CD14-positive monocyte (primary cell): ENCODE measurements around the gene HIF3A. TPM values are rescaled to one million over a fixed set of nuclear protein-coding genes. Genes with fewer than 3 reads are reported as not detected.

Experiments used
- DNase-seq, 3 donors: peaks; one replicate each; pipeline ENCODE4 v3.0.0-alpha.2; 2011 to 2022
- H2AFZ ChIP-seq: 2 replicates; pipeline ENCODE4 v1.6.0; 2012; ENCODE audit warnings: mild to moderate bottlenecking, low read depth, low read length, inconsistent platforms; ENCODE audit not compliant: insufficient read depth, poor library complexity, severe bottlenecking
- H3K27ac ChIP-seq, 2 donors: 1 replicate in 1 of 2; 2 replicates in 1 of 2; pipeline ENCODE4 v1.5.1; 2012 to 2013; ENCODE audit warnings: low read length in 2 of 2, control low read depth in 1 of 2, inconsistent platforms in 1 of 2, low read depth in 1 of 2, mild to moderate bottlenecking in 1 of 2
- H3K27me3 ChIP-seq, 2 donors: one replicate each; pipeline versions ENCODE4 v1.6.0 to v1.6.1; 2011 to 2013; ENCODE audit warnings: low read length in 2 of 2; ENCODE audit not compliant: control insufficient read depth in 2 of 2, insufficient read depth in 2 of 2
- H3K36me3 ChIP-seq, 2 donors: replicated peaks in 1 of 2; 1 replicate in 1 of 2; 2 replicates in 1 of 2; pipeline versions ENCODE4 v1.5.1 to v1.6.1; 2012 to 2013; ENCODE audit warnings: low read length in 2 of 2, control low read depth in 1 of 2, inconsistent platforms in 1 of 2, mild to moderate bottlenecking in 1 of 2; ENCODE audit not compliant: insufficient read depth in 2 of 2, control insufficient read depth in 1 of 2
- H3K4me1 ChIP-seq, 2 donors: 1 replicate in 1 of 2; 2 replicates in 1 of 2; pipeline versions ENCODE4 v1.5.1 to v1.6.1; 2012 to 2013; ENCODE audit warnings: low read length in 2 of 2, control low read depth in 1 of 2, inconsistent platforms in 1 of 2, mild to moderate bottlenecking in 1 of 2, moderate library complexity in 1 of 2; ENCODE audit not compliant: insufficient read depth in 2 of 2, control insufficient read depth in 1 of 2
- H3K4me2 ChIP-seq: replicated peaks from 2 replicates; pipeline ENCODE3; 2012; ENCODE audit warnings: low read length, moderate library complexity, mild to moderate bottlenecking; ENCODE audit not compliant: poor library complexity, severe bottlenecking; ENCODE audit errors: extremely low read depth
- H3K4me3 ChIP-seq, 3 experiments: fragments of 200-600 bp in 1 of 3; sonication (generic) in 1 of 3; replicated peaks in 1 of 3; 1 replicate in 2 of 3; 2 replicates in 1 of 3; pipeline ENCODE4 v1.5.1; 2011 to 2013; ENCODE audit warnings: low read length in 3 of 3, mild to moderate bottlenecking in 3 of 3, control low read depth in 2 of 3, low read depth in 2 of 3, inconsistent platforms in 1 of 3, moderate library complexity in 1 of 3
- H3K79me2 ChIP-seq: 2 replicates; pipeline ENCODE4 v1.6.0; 2012; ENCODE audit warnings: mild to moderate bottlenecking, control low read depth, inconsistent platforms, low read length, moderate library complexity; ENCODE audit not compliant: insufficient read depth
- H3K9ac ChIP-seq: 2 replicates; pipeline ENCODE4 v1.6.0; 2017; ENCODE audit warnings: low read length, mild to moderate bottlenecking; ENCODE audit not compliant: insufficient read depth, poor library complexity, severe bottlenecking
- H3K9me3 ChIP-seq, 2 donors: replicated peaks in 1 of 2; 1 replicate in 1 of 2; 2 replicates in 1 of 2; pipeline versions ENCODE4 v1.5.1 to v1.6.1; 2012 to 2013; ENCODE audit warnings: low read length in 2 of 2, control low read depth in 1 of 2; ENCODE audit not compliant: control insufficient read depth in 1 of 2, insufficient read depth in 1 of 2
- H4K20me1 ChIP-seq: 2 replicates; pipeline ENCODE4 v1.6.0; 2012; ENCODE audit warnings: mild to moderate bottlenecking, low read length, control low read depth, moderate library complexity; ENCODE audit not compliant: insufficient read depth
- H3K27ac Mint-ChIP-seq, 7 donors: one replicate each; pipeline ENCODE4 v1.8.0; 2020; ENCODE audit warnings: mild to moderate bottlenecking in 7 of 7, mixed read lengths in 7 of 7, moderate library complexity in 6 of 7, inconsistent platforms in 2 of 7
- H3K27me3 Mint-ChIP-seq, 3 donors: one replicate each; pipeline ENCODE4 v1.8.0; 2021 to 2022; ENCODE audit warnings: low read depth in 3 of 3, mild to moderate bottlenecking in 3 of 3, mixed read lengths in 3 of 3, moderate library complexity in 3 of 3, inconsistent platforms in 1 of 3
- H3K36me3 Mint-ChIP-seq, 2 donors: one replicate each; pipeline ENCODE4 v1.8.0; 2020; ENCODE audit warnings: mixed read lengths in 2 of 2, inconsistent platforms in 1 of 2, mild to moderate bottlenecking in 1 of 2
- H3K4me1 Mint-ChIP-seq: one replicate; pipeline ENCODE4 v1.8.0; 2020; ENCODE audit warnings: mild to moderate bottlenecking, mixed read lengths
- H3K4me3 Mint-ChIP-seq, 2 donors: one replicate each; pipeline ENCODE4 v1.8.0; 2020; ENCODE audit warnings: mild to moderate bottlenecking in 2 of 2, mixed read lengths in 2 of 2, moderate library complexity in 1 of 2
- H3K9me3 Mint-ChIP-seq, 7 donors: one replicate each; pipeline ENCODE4 v1.8.0; 2020 to 2022; ENCODE audit warnings: mixed read lengths in 7 of 7, mild to moderate bottlenecking in 6 of 7, moderate library complexity in 6 of 7, inconsistent platforms in 2 of 7
- CTCF ChIP-seq: fragments of 200-600 bp; IDR thresholded peaks from one replicate; pipeline ENCODE4 v1.8.0; 2022; ENCODE audit warnings: antibody characterized with exemption, mild to moderate bottlenecking
- WGBS: methylation state at CpG from one replicate; pipeline ENCODE4 v1.1.5; 2013; ENCODE audit warnings: missing lambda C conversion rate; ENCODE audit not compliant: insufficient coverage; 5-methylcytosine and 5-hydroxymethylcytosine counted together
- intact Hi-C, 2 donors: fragments of 100-400 bp; cut with micrococcal nuclease; formaldehyde crosslinking; loops; one replicate each; pipeline versions ENCODE4 v1.15.0 to v1.15.1; 2023
- polyA plus RNA-seq, 3 donors: library from polyadenylated mRNA; depleted of rRNA in 1 of 3; unstranded in 2 of 3; stranded (reverse) in 1 of 3; fragments of 300-500 nt in 2 of 3; fragments of >200 nt in 1 of 3; fragmentation: Illumina TruSeq in 2 of 3; gene quantifications; 1 replicate in 2 of 3; 2 replicates in 1 of 3; pipeline ENCODE4 v1.2.3, GENCODE V29; 2012 to 2021

Gene HIF3A
- polyA plus RNA-seq, 3 donors = not detected

- no peaks in the 10 kb centered on the region for H3K36me3 Mint-ChIP-seq
- Histone ChIP-seq H3K4me1 (peaks cover 0 to 3% of the 10 kb centered on the region in 2 donors), H3K79me2 (no peaks in the 10 kb centered on the region), H3K9ac (no peak overlapping the region), H3K9me3 (no peaks in the 10 kb centered on the region), H3K36me3 (no peaks in the 10 kb centered on the region), H3K4me3 (no peak overlapping the region), H2AFZ (no peak overlapping the region), H4K20me1 (no peaks in the 10 kb centered on the region), H3K4me2 (no peak overlapping the region), H3K27me3 (no peaks in the 10 kb centered on the region), H3K27ac (no peak overlapping the region)
- H3K9me3 Mint-ChIP-seq = no peaks in the 10 kb centered on the region
- no peak for TF ChIP-seq CTCF
- intact Hi-C loops = no loop called here
- peak overlapping the region in 1 of 7 donors; percentile 15 for H3K27ac Mint-ChIP-seq
- H3K4me1 Mint-ChIP-seq = peaks cover 7% of the 10 kb centered on the region
- WGBS = 100% methylated on average over 1 of the region's 1 CpG
- no peak for DNase-seq
- peak overlapping the region in 1 of 2 donors; percentile 25 for H3K4me3 Mint-ChIP-seq
- peaks cover 9 to 23% (median 20%) of the 10 kb centered on the region in 3 donors for H3K27me3 Mint-ChIP-seq
These were observed 40.6 kb downstream of the HIF3A start for GRCh38 chr19:46337487-46337886.

GRCh38 chr19:46339446-46339845, 42.6 kb downstream of the HIF3A start:
- Mint-ChIP-seq H3K27me3 (peaks cover 15 to 31% (median 22%) of the 10 kb centered on the region in 3 donors), H3K4me3 (no peak overlapping the region), H3K36me3 (no peaks in the 10 kb centered on the region), H3K27ac (no peak overlapping the region), H3K9me3 (no peaks in the 10 kb centered on the region), H3K4me1 (peaks cover 7% of the 10 kb centered on the region)
- Histone ChIP-seq H3K4me3 (no peak overlapping the region), H3K79me2 (no peaks in the 10 kb centered on the region), H2AFZ (no peak overlapping the region), H3K27ac (no peak overlapping the region), H4K20me1 (no peaks in the 10 kb centered on the region), H3K9me3 (no peaks in the 10 kb centered on the region), H3K36me3 (no peaks in the 10 kb centered on the region), H3K4me1 (peaks cover 0 to 3% of the 10 kb centered on the region in 2 donors), H3K9ac (no peak overlapping the region), H3K4me2 (no peak overlapping the region), H3K27me3 (peaks cover 0 to 4% of the 10 kb centered on the region in 2 donors)
- 81% methylated on average over 9 of the region's 10 CpGs for WGBS
- intact Hi-C loops = no loop called here
- no peak for TF ChIP-seq CTCF
- no peak for DNase-seq
